Fibroblast of peridontal ligament (primary cell): ENCODE measurements around the gene ARHGAP19.
"Not testable (repeated sequence)": the region's sequence is repeated elsewhere in the genome, so short reads cannot be mapped to it uniquely, and the experiment has no call there.

Experiments used
- DNase-seq: peaks from one replicate; pipeline ENCODE4 v3.0.0-alpha.2; 2010; ENCODE audit errors: extremely low read depth

The ARHGAP19 gene

GRCh38 chr10:97321804-97322190 lies 29.4 kb upstream of the ARHGAP19 start:
- no peak for DNase-seq

- no peak for DNase-seq
Measured at GRCh38 chr10:97321032-97321803, 28.8 kb upstream of the ARHGAP19 start.

- DNase-seq = no peak
Measured at GRCh38 chr10:97320480-97321031, 28.1 kb upstream of the ARHGAP19 start.

GRCh38 chr10:97319671-97320479 lies 27.4 kb upstream of the ARHGAP19 start:
- peak; percentile 17 for DNase-seq

GRCh38 chr10:97318772-97319651 lies 26.6 kb upstream of the ARHGAP19 start, which contains the start of gene FRAT1:
TSS of gene FRAT1 (plus strand) at chr10:97319271. CDS start at chr10:97319454, 183 bp downstream.
- peak; percentile 90 for DNase-seq

- DNase-seq = no peak
Measured at GRCh38 chr10:97314671-97315070, 22.2 kb upstream of the ARHGAP19 start.

- DNase-seq = no peak
Measured at GRCh38 chr10:97312897-97313296, 20.5 kb upstream of the ARHGAP19 start.

GRCh38 chr10:97311111-97311626 lies 18.7 kb upstream of the ARHGAP19 start:
- DNase-seq = no peak

GRCh38 chr10:97307866-97308780 lies 15.7 kb upstream of the ARHGAP19 start:
- DNase-seq = peak; percentile 20

- no peak for DNase-seq
Measured at GRCh38 chr10:97307441-97307840, 15.0 kb upstream of the ARHGAP19 start.

GRCh38 chr10:97302088-97302791 lies 9.8 kb upstream of the ARHGAP19 start:
- no peak for DNase-seq

GRCh38 chr10:97300980-97301379 lies 8.5 kb upstream of the ARHGAP19 start:
- DNase-seq = no peak

- no peak for DNase-seq
Measured at GRCh38 chr10:97298223-97298571, 5.8 kb upstream of the ARHGAP19 start.

- no peak for DNase-seq
Measured at GRCh38 chr10:97297556-97298222, 5.3 kb upstream of the ARHGAP19 start.

- DNase-seq = no peak
Measured at GRCh38 chr10:97292862-97293198, 393 bp upstream of the ARHGAP19 start.

- DNase-seq = no peak
Measured at GRCh38 chr10:97291357-97292096, 910 bp downstream of the ARHGAP19 start.

GRCh38 chr10:97290576-97291356 lies 1.7 kb downstream of the ARHGAP19 start:
- not testable (repeated sequence) for DNase-seq

- DNase-seq = not testable (repeated sequence)
Measured at GRCh38 chr10:97290076-97290475, 2.4 kb downstream of the ARHGAP19 start.
